Measurements from ENCODE around the gene AGO1.

Gene AGO1

GRCh38 chr1:35902671-35903070 is 19.7 kb downstream of the AGO1 start:
- no peak overlapping the region for H2BK120ac ChIP-seq (ENCODE audit: low read depth, low read length)
- no peak overlapping the region for H2BK15ac ChIP-seq (ENCODE audit: low read depth, poor library complexity, severe bottlenecking)
- no peak overlapping the region for H3K9ac ChIP-seq (ENCODE audit: low read length)
- no peak overlapping the region for H3K4me2 ChIP-seq (ENCODE audit: low read length, poor library complexity, severe bottlenecking)
- H4K91ac ChIP-seq (ENCODE audit: low read length) = no peak overlapping the region
- no peak overlapping the region for H4K8ac ChIP-seq (ENCODE audit: low read length)
- no peak for DNase-seq
- H3K4me1 ChIP-seq (ENCODE audit: control insufficient read depth, insufficient read depth, low read depth, low read length) = no peaks in the 10 kb centered on the region
- no peak overlapping the region for H2AK5ac ChIP-seq (ENCODE audit: low read length, severe bottlenecking)
- no peak overlapping the region for H3K14ac ChIP-seq (ENCODE audit: low read length in 2 of 2)
- WGBS = 100% methylated on average over 2 of the region's 2 CpGs
- no peak overlapping the region for H3K4me3 ChIP-seq (ENCODE audit: insufficient read depth in 1 of 2, low read depth in 1 of 2, low read length in 2 of 2)
- H3K79me1 ChIP-seq (replicated peaks; ENCODE audit: low read length, poor library complexity, severe bottlenecking) = peaks cover 5% of the 10 kb centered on the region
- no peak overlapping the region for H2AFZ ChIP-seq (ENCODE audit: low read depth, low read length)
- H3K36me3 ChIP-seq (ENCODE audit: control insufficient read depth in 1 of 2, insufficient read depth in 2 of 2, low read depth in 1 of 2, low read length in 2 of 2) = peaks cover 40 to 75% of the 10 kb centered on the region in 2 experiments
- H2BK5ac ChIP-seq (ENCODE audit: low read depth, low read length, poor library complexity, severe bottlenecking) = no peak overlapping the region
- H3K23ac ChIP-seq (ENCODE audit: low read length in 2 of 2) = no peak overlapping the region
- H3K9me3 ChIP-seq (ENCODE audit: control insufficient read depth, low read length) = no peaks in the 10 kb centered on the region
- H3K18ac ChIP-seq (ENCODE audit: low read depth in 1 of 2, low read length in 2 of 2) = no peak overlapping the region
- no peak overlapping the region for H2BK12ac ChIP-seq (ENCODE audit: low read length in 2 of 2)
- no peak overlapping the region for H3K4ac ChIP-seq (ENCODE audit: low read depth in 1 of 2, low read length in 2 of 2)
- H3K27ac ChIP-seq (ENCODE audit: low read length, poor library complexity, severe bottlenecking) = no peak overlapping the region
- no peaks in the 10 kb centered on the region for H3K27me3 ChIP-seq (ENCODE audit: control insufficient read depth in 1 of 2, insufficient read depth in 1 of 2, low read length in 2 of 2)

- whole genome bisulfite sequencing = 93% methylated on average over 1 of the region's 1 CpG
Observed at GRCh38 chr1:35914717-35915116, 31.7 kb downstream of the AGO1 start.

GRCh38 chr1:35915693-35916092 is 32.7 kb downstream of the AGO1 start:
- no peak overlapping the region for H2BK120ac ChIP-seq (ENCODE audit: low read depth, low read length)
- 95% methylated on average over 2 of the region's 2 CpGs for WGBS
- H3K79me1 ChIP-seq (replicated peaks; ENCODE audit: low read length, poor library complexity, severe bottlenecking) = no peaks in the 10 kb centered on the region
- H3K27ac ChIP-seq (ENCODE audit: low read length, poor library complexity, severe bottlenecking) = no peak overlapping the region
- H3K4me2 ChIP-seq (ENCODE audit: low read length, poor library complexity, severe bottlenecking) = no peak overlapping the region
- no peak overlapping the region for H2AFZ ChIP-seq (ENCODE audit: low read depth, low read length)
- H3K9ac ChIP-seq (ENCODE audit: low read length) = no peak overlapping the region
- H3K14ac ChIP-seq (ENCODE audit: low read length in 2 of 2) = no peak overlapping the region
- peaks cover 45 to 76% of the 10 kb centered on the region in 2 experiments for H3K36me3 ChIP-seq (ENCODE audit: control insufficient read depth in 1 of 2, insufficient read depth in 2 of 2, low read depth in 1 of 2, low read length in 2 of 2)
- no peak overlapping the region for H3K18ac ChIP-seq (ENCODE audit: low read depth in 1 of 2, low read length in 2 of 2)
- no peak overlapping the region for H2BK12ac ChIP-seq (ENCODE audit: low read length in 2 of 2)
- no peak overlapping the region for H3K4ac ChIP-seq (ENCODE audit: low read depth in 1 of 2, low read length in 2 of 2)
- no peak overlapping the region for H3K4me3 ChIP-seq (ENCODE audit: insufficient read depth in 1 of 2, low read depth in 1 of 2, low read length in 2 of 2)
- H2BK15ac ChIP-seq (ENCODE audit: low read depth, poor library complexity, severe bottlenecking) = no peak overlapping the region
- H4K91ac ChIP-seq (ENCODE audit: low read length) = no peak overlapping the region
- H3K23ac ChIP-seq (ENCODE audit: low read length in 2 of 2) = no peak overlapping the region
- no peaks in the 10 kb centered on the region for H3K27me3 ChIP-seq (ENCODE audit: control insufficient read depth in 1 of 2, insufficient read depth in 1 of 2, low read length in 2 of 2)
- H2AK5ac ChIP-seq (ENCODE audit: low read length, severe bottlenecking) = no peak overlapping the region
- no peak overlapping the region for H2BK5ac ChIP-seq (ENCODE audit: low read depth, low read length, poor library complexity, severe bottlenecking)
- no peak overlapping the region for H4K8ac ChIP-seq (ENCODE audit: low read length)
- H3K9me3 ChIP-seq (ENCODE audit: control insufficient read depth, low read length) = no peaks in the 10 kb centered on the region
- H3K4me1 ChIP-seq (ENCODE audit: control insufficient read depth, insufficient read depth, low read depth, low read length) = no peaks in the 10 kb centered on the region
- no peak for DNase-seq

More at GRCh38 chr1:35914717-35915116, 31.7 kb downstream of the AGO1 start:
- no peak overlapping the region for H4K91ac ChIP-seq (ENCODE audit: low read length)
- H2BK5ac ChIP-seq (ENCODE audit: low read depth, low read length, poor library complexity, severe bottlenecking) = no peak overlapping the region
- H3K9me3 ChIP-seq (ENCODE audit: control insufficient read depth, low read length) = no peaks in the 10 kb centered on the region
- H3K27me3 ChIP-seq (ENCODE audit: control insufficient read depth in 1 of 2, insufficient read depth in 1 of 2, low read length in 2 of 2) = no peaks in the 10 kb centered on the region
- H3K27ac ChIP-seq (ENCODE audit: low read length, poor library complexity, severe bottlenecking) = no peak overlapping the region
- H3K4me3 ChIP-seq (ENCODE audit: insufficient read depth in 1 of 2, low read depth in 1 of 2, low read length in 2 of 2) = no peak overlapping the region
- no peak for DNase-seq
- H2BK15ac ChIP-seq (ENCODE audit: low read depth, poor library complexity, severe bottlenecking) = no peak overlapping the region
- H3K9ac ChIP-seq (ENCODE audit: low read length) = no peak overlapping the region
- no peak overlapping the region for H3K18ac ChIP-seq (ENCODE audit: low read depth in 1 of 2, low read length in 2 of 2)
- no peaks in the 10 kb centered on the region for H3K79me1 ChIP-seq (replicated peaks; ENCODE audit: low read length, poor library complexity, severe bottlenecking)
- no peak overlapping the region for H2BK120ac ChIP-seq (ENCODE audit: low read depth, low read length)
- H4K8ac ChIP-seq (ENCODE audit: low read length) = no peak overlapping the region
- H2BK12ac ChIP-seq (ENCODE audit: low read length in 2 of 2) = no peak overlapping the region
- no peaks in the 10 kb centered on the region for H3K4me1 ChIP-seq (ENCODE audit: control insufficient read depth, insufficient read depth, low read depth, low read length)
- H3K4ac ChIP-seq (ENCODE audit: low read depth in 1 of 2, low read length in 2 of 2) = no peak overlapping the region
- H2AFZ ChIP-seq (ENCODE audit: low read depth, low read length) = no peak overlapping the region
- no peak overlapping the region for H3K4me2 ChIP-seq (ENCODE audit: low read length, poor library complexity, severe bottlenecking)
- H3K23ac ChIP-seq (ENCODE audit: low read length in 2 of 2) = no peak overlapping the region
- H3K36me3 ChIP-seq (ENCODE audit: control insufficient read depth in 1 of 2, insufficient read depth in 2 of 2, low read depth in 1 of 2, low read length in 2 of 2) = peaks cover 40 to 76% of the 10 kb centered on the region in 2 experiments
- H3K14ac ChIP-seq (ENCODE audit: low read length in 2 of 2) = no peak overlapping the region
- H2AK5ac ChIP-seq (ENCODE audit: low read length, severe bottlenecking) = no peak overlapping the region

- Histone ChIP-seq H2BK15ac (ENCODE audit: low read depth, poor library complexity, severe bottlenecking) (no peak overlapping the region), H2BK120ac (ENCODE audit: low read depth, low read length) (no peak overlapping the region), H3K36me3 (ENCODE audit: control insufficient read depth in 1 of 2, insufficient read depth in 2 of 2, low read depth in 1 of 2, low read length in 2 of 2) (peaks cover 22 to 43% of the 10 kb centered on the region in 2 experiments), H4K91ac (ENCODE audit: low read length) (no peak overlapping the region), H2BK12ac (ENCODE audit: low read length in 2 of 2) (no peak overlapping the region), H3K4me3 (ENCODE audit: insufficient read depth in 1 of 2, low read depth in 1 of 2, low read length in 2 of 2) (no peak overlapping the region), H3K27ac (ENCODE audit: low read length, poor library complexity, severe bottlenecking) (no peak overlapping the region), H2AK5ac (ENCODE audit: low read length, severe bottlenecking) (no peak overlapping the region), H4K8ac (ENCODE audit: low read length) (no peak overlapping the region), H3K79me1 (replicated peaks; ENCODE audit: low read length, poor library complexity, severe bottlenecking) (no peaks in the 10 kb centered on the region), H3K23ac (ENCODE audit: low read length in 2 of 2) (no peak overlapping the region), H3K18ac (ENCODE audit: low read depth in 1 of 2, low read length in 2 of 2) (no peak overlapping the region), H2AFZ (ENCODE audit: low read depth, low read length) (no peak overlapping the region), H2BK5ac (ENCODE audit: low read depth, low read length, poor library complexity, severe bottlenecking) (no peak overlapping the region), H3K9me3 (ENCODE audit: control insufficient read depth, low read length) (no peaks in the 10 kb centered on the region), H3K4me1 (ENCODE audit: control insufficient read depth, insufficient read depth, low read depth, low read length) (no peaks in the 10 kb centered on the region), H3K27me3 (ENCODE audit: control insufficient read depth in 1 of 2, insufficient read depth in 1 of 2, low read length in 2 of 2) (no peaks in the 10 kb centered on the region), H3K4me2 (ENCODE audit: low read length, poor library complexity, severe bottlenecking) (no peak overlapping the region), H3K9ac (ENCODE audit: low read length) (no peak overlapping the region), H3K4ac (ENCODE audit: low read depth in 1 of 2, low read length in 2 of 2) (no peak overlapping the region), H3K14ac (ENCODE audit: low read length in 2 of 2) (no peak overlapping the region)
- no peak for DNase-seq
Observed at GRCh38 chr1:35923791-35924221, 40.8 kb downstream of the AGO1 start.

Measured in mesenchymal stem cell (in vitro differentiated cells and primary cell).